GM12865 (cell line): ENCODE results near the gene APOBEC3F.

Source experiments
- DNase-seq: peaks from one replicate; pipeline ENCODE4 v3.0.0; 2010; ENCODE audit warnings: low read depth
- H3K4me3 ChIP-seq: 2 replicates; pipeline ENCODE4 v1.5.1; 2011; ENCODE audit warnings: mild to moderate bottlenecking, low read depth, low read length, control low read depth
- CTCF ChIP-seq: IDR thresholded peaks from 2 replicates; pipeline ENCODE4 v1.5.1; 2011; ENCODE audit warnings: low read length, control low read depth, low read depth, inconsistent platforms; ENCODE audit not compliant: insufficient read depth; ENCODE audit errors: missing control alignments

Gene APOBEC3F

GRCh38 chr22:39087098-39087497 is 46.4 kb downstream of the APOBEC3F start:
- no peak for DNase-seq

GRCh38 chr22:39087881-39088684 is 47.4 kb downstream of the APOBEC3F start:
- H3K4me3 ChIP-seq: no peak overlapping the region
- DNase-seq: no peak
- no peak for TF ChIP-seq CTCF

More at GRCh38 chr22:39087098-39087497, 46.4 kb downstream of the APOBEC3F start:
- no peak overlapping the region for H3K4me3 ChIP-seq
- TF ChIP-seq CTCF: no peak

GRCh38 chr22:39088685-39089032 is 48.0 kb downstream of the APOBEC3F start:
- no peak for DNase-seq
- H3K4me3 ChIP-seq: no peak overlapping the region
- TF ChIP-seq CTCF: no peak

- TF ChIP-seq CTCF: no peak
- DNase-seq: no peak
- H3K4me3 ChIP-seq: no peak overlapping the region
Observed at GRCh38 chr22:39089928-39090327, 49.3 kb downstream of the APOBEC3F start.

GRCh38 chr22:39090426-39091064 is 49.9 kb downstream of the APOBEC3F start:
- H3K4me3 ChIP-seq: peak overlapping the region; percentile 39
- TF ChIP-seq CTCF: no peak
- DNase-seq: peak; percentile 89

GRCh38 chr22:39091126-39092081 is 50.7 kb downstream of the APOBEC3F start:
- no peak overlapping the region; the same call in 1 of the 2 replicates for H3K4me3 ChIP-seq
- no peak for TF ChIP-seq CTCF
- no peak for DNase-seq
